GM21825 (cell line): Measurements from ENCODE around the gene PDLIM3.

Source experiments
- ATAC-seq: cut with Tn5 transposase; IDR thresholded peaks from one replicate; pipeline ENCODE4 v1.9.1; 2021; ENCODE audit warnings: mild to moderate bottlenecking, moderate library complexity; ENCODE audit not compliant: unreplicated experiment

PDLIM3 gene

DNA sequence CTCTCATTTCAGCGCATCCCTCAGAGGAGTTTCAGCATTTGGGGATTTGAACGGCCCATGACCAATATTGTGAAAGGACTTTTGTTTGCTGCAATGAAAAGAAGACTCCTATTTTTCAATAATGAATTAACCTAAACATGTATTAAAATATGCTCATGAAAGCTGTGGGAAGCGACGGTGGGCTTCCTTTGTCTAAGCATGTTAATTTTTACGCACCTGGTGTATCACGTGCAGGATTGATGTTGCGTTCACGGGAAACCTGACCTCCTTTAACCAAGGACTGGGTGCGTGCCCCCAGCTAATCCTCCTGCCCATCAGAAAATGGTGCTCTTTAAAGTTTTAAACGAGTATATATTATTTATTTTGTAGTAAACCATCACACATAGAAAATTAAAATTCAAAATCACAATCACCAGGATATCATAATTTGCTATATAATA is 63.2 kb downstream of the PDLIM3 start:
- no peak for ATAC-seq

GRCh38 chr4:185471235-185472102 is 63.8 kb downstream of the PDLIM3 start, which contains the start of gene CCDC110:
Gene CCDC110, minus strand, starts transcription at chr4:185471733. Its CDS starts 50 bp downstream, at chr4:185471683.
- peak; percentile 90 for ATAC-seq

DNA sequence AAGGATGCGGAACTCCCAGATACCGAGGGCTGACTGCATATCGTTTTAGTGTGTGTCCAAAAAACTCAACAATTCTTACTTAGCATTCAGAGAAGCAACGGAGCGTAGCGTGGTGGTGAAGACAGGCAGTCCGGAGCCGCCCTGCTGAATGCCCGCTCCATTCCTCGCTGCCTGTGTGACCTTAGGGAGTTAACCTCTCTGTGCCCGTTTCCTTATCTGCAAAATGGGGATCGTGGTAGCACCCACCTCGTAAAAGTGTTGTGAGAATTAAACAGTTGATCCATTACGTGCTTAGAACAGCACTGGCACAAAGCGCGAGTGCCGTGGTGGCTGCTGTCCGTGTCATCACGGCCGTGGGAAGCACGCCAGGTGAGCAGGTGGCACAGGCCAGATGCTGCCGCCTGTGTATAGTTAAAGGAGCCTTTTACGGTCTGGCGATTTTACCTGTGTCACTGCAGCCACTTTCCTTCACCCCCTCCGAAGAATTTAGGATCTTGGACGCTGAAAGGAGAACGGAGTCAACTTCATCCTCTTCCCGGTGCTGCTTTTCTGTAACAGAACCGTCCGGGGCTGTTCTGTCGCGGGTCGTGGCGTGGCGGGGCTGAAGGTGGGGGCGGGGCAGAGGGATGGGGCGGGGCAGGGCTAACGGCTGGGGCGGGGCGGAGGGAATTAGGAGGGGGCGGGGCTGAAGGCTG is 64.7 kb downstream of the PDLIM3 start:
- ATAC-seq: peak; percentile 16

GRCh38 chr4:185469580-185470154 is 65.6 kb downstream of the PDLIM3 start:
- no peak for ATAC-seq

GRCh38 chr4:185468999-185469398 is 66.3 kb downstream of the PDLIM3 start:
- ATAC-seq: no peak

DNA sequence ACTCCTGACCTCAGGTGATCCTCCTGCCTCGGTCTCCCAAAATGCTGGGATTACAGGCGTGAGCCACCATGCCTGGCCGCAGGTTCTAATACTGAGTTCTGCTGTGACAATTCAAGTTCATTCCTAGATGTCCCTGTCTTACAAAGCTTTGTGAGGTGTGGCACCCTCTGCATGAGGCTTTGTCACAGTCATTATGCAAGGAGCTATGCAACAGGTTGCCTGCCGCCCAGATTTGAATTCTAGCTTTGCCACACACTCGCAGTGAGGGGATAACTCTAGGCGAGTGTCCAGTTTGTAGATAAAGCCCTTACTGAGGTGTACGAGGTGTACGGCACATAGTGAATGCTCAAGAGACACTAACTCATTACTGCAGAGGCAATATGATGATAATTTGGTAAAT is 67.3 kb downstream of the PDLIM3 start:
- ATAC-seq: no peak

DNA sequence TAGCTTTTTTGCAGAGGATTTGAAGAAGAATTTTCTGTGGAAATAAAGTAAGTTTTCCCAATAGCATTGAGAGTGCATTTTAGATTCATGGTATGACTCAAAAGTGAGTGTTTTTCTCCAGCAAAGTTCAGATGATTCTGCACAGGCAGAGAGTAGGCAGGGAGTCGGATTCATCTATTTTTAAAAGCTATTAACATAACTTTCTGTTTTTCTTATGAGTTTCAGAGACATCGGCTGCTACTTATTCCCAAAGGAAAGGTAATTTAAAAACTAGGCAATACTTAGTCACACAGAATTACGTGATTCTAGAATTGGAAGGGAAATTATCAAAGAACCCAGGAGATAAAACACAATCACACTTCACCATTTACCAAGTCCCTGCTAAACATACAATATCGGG is 68.2 kb downstream of the PDLIM3 start:
- no peak for ATAC-seq

GRCh38 chr4:185465707-185466106 is 69.6 kb downstream of the PDLIM3 start:
- ATAC-seq: no peak

GRCh38 chr4:185464887-185465286 is 70.4 kb downstream of the PDLIM3 start:
- no peak for ATAC-seq

- no peak for ATAC-seq
Measured at GRCh38 chr4:185464183-185464582, 71.1 kb downstream of the PDLIM3 start.

DNA sequence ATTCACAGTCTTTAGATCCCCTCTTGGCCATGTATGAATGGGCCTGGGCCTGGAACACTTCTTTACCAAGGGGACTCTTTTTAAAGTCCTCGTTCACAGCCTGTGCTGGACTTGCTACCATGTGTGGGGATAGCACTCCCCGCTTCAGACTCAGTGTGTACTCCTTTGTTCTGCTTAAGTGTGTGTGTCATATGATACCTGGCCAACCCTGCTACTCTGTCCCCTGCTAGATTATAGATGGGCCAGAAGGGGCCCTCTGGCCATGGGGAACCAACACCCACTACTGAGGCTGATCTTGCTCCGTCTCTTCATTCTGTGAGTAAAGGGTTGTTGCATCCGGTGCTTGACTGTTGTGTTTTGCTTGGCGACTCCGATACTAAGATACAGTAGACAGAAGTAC is 71.8 kb downstream of the PDLIM3 start:
- no peak for ATAC-seq

- no peak for ATAC-seq
Measured at GRCh38 chr4:185461565-185461964, 73.7 kb downstream of the PDLIM3 start.

DNA sequence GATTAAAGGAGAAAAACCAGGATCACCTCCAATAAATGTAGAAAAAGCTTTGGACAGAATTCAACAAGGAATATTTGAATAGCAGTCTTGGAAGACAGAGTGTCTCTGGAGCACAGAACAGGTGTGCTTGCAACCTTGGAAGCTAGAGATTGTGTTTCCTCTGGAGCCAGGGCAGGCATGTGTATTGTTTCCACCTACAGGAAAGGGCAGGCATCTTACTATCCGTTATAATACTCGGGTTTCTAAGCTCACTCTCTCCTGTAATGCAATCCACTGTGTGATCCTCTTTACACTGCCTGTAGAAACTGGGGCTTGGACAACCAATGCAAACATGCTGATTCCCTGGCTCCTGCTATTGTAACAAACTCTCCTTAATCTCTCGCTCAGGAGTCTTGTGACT is 78.2 kb downstream of the PDLIM3 start:
- ATAC-seq: no peak

DNA sequence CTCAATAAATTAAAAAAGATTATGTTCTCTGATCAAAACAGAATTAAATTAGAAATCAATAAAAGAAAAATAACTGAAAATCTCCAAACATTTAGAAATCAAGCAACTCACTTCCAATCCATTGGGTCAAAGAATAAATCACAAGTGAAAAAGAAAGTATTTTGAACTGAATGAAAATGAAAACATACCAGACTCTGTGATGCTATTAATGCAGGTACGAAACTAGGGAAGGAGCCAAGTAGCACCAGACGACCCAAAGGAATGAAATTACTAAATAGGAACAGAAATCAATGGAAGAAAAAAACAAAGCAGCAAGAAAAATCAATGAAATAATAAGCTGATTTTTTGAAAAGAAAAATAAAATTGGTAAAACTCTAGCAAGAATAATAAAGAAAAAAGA is 79.2 kb downstream of the PDLIM3 start:
- no peak for ATAC-seq
